ENCODE results near the gene KRABD2.

DNA sequence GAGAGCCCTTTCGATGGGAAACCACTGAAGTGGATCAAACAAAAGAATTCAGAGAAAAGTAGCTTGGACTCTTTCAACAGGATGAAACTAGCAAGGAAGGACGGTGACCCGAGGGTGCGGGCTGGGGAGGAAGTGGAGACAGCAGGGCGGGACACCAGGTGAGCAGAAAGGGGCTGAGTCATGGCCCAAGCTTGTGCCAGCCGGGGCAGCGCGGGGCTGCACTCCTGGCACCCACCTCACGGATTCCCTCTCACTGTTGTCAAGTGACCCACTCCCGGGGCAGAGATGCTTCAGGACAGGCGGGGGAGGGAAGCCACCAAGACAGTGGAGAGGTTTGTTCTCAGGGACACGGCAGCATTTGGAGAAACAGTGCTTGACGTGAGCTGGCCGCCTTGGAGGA lies 31.9 kb upstream of the KRABD2 start:
- TF ChIP-seq CTCF (IDR thresholded peaks at IDR 0.05; ENCODE audit: low read length): no peak
- no peak for TF ChIP-seq EZH2 (optimal IDR thresholded peaks at IDR 0.05; ENCODE audit: low read depth, low read length)
- no peak for TF ChIP-seq EZH2phosphoT487 (IDR thresholded peaks at IDR 0.05; ENCODE audit: low read length)
